ENCODE data around the gene JARID2. TPM values are rescaled to one million over a fixed set of nuclear protein-coding genes. Genes with fewer than 3 reads are reported as not detected.

JARID2 gene
- total and polyA plus RNA-seq, 2 of the 13 experiments (the other 11 are each of a cell fraction or from before 2014, with no cell fraction given): 7.5 to 10.3 TPM

DNA sequence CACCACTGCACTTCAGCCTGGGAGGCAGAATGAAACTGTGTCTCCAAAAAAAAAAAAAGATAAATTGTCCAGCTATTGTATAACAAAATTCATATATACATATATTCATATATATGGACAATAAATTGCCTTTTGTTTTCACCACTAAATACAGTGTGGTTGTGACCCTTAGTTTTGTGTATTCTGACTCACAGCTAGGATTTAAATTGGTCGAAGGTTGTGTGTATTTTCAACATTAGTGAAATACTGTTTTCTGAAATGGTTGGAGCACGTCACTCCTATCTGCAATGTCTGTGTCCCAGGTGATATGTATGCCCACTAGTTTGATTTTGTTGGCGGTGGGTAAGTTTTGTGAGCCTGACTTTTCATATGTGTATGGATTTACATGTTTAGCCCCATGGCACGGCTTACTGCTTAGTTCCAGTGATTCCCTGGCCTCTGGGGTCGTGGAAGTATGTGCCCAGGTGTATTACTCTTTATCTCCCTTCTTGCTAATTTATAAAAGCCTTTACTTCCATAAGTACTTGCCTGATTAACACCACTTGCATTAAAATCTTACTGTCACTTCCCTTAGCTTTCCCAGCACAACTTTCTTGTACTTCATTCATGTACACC is 33.3 kb downstream of the JARID2 start (continued):
- TF ChIP-seq, protein P1, sequence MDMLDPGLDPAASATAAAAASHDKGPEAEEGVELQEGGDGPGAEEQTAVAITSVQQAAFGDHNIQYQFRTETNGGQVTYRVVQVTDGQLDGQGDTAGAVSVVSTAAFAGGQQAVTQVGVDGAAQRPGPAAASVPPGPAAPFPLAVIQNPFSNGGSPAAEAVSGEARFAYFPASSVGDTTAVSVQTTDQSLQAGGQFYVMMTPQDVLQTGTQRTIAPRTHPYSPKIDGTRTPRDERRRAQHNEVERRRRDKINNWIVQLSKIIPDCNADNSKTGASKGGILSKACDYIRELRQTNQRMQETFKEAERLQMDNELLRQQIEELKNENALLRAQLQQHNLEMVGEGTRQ (IDR thresholded peaks at IDR 0.05; ENCODE audit: low read depth, low read length): no peak
- TF ChIP-seq, protein P1 (CRISPR knock-in tag; IDR thresholded peaks at IDR 0.05; ENCODE audit: borderline replicate concordance): no peak
- TF ChIP-seq RFXAP (CRISPR knock-in tag; IDR thresholded peaks at IDR 0.05; ENCODE audit: borderline replicate concordance) (0 out of 2 replicates have a peak, but pooled peaks have one; percentile 15), HNF4G (IDR thresholded peaks at IDR 0.05; ENCODE audit: borderline replicate concordance, low read depth, low read length) (peak; percentile 78; the same call in 1 of the 2 replicates), HNF4G (CRISPR knock-in tag; IDR thresholded peaks at IDR 0.05; ENCODE audit: borderline replicate concordance, low read depth) (no peak), CREB1 (IDR thresholded peaks at IDR 0.05) (peak; percentile 70), CREB1 (CRISPR knock-in tag; IDR thresholded peaks at IDR 0.05) (no peak; the same call in none of the 2 replicates), TARDBP (CRISPR knock-in tag; IDR thresholded peaks at IDR 0.05) (no peak), ZNF343 (CRISPR knock-in tag; IDR thresholded peaks at IDR 0.05) (no peak), NR2F1 (CRISPR knock-in tag; IDR thresholded peaks at IDR 0.05) (peak in 1 of 2 experiments; percentile 54; a peak in 1 of 4 replicates), KLF13 (CRISPR knock-in tag; IDR thresholded peaks at IDR 0.05) (no peak), FOSL2 (CRISPR knock-in tag; IDR thresholded peaks at IDR 0.05) (peak; percentile 86), ELF1 (CRISPR knock-in tag; IDR thresholded peaks at IDR 0.05) (no peak), RBAK (CRISPR knock-in tag; IDR thresholded peaks at IDR 0.05) (no peak), RXRA (CRISPR knock-in tag; IDR thresholded peaks at IDR 0.05) (no peak), NONO (IDR thresholded peaks at IDR 0.05) (no peak), NONO (CRISPR knock-in tag; conservative IDR thresholded peaks at IDR 0.05) (no peak), BHLHE40 (IDR thresholded peaks at IDR 0.05; ENCODE audit: low read length) (no peak), HCFC1 (IDR thresholded peaks at IDR 0.05; ENCODE audit: low read depth, low read length) (no peak), NFKBIZ (CRISPR knock-in tag; IDR thresholded peaks at IDR 0.05) (no peak), PLRG1 (conservative IDR thresholded peaks at IDR 0.05) (no peak), SRY (CRISPR knock-in tag; IDR thresholded peaks at IDR 0.05) (no peak), SOX13 (IDR thresholded peaks at IDR 0.05) (no peak), SOX13 (CRISPR knock-in tag; conservative IDR thresholded peaks at IDR 0.05 in 1 of 2, IDR thresholded peaks at IDR 0.05 in 1 of 2) (peak in 1 of 2 experiments; percentile 78; a peak in 2 of 4 replicates), DR1 (CRISPR knock-in tag; IDR thresholded peaks at IDR 0.05) (no peak)
- TF ChIP-seq, protein P2, sequence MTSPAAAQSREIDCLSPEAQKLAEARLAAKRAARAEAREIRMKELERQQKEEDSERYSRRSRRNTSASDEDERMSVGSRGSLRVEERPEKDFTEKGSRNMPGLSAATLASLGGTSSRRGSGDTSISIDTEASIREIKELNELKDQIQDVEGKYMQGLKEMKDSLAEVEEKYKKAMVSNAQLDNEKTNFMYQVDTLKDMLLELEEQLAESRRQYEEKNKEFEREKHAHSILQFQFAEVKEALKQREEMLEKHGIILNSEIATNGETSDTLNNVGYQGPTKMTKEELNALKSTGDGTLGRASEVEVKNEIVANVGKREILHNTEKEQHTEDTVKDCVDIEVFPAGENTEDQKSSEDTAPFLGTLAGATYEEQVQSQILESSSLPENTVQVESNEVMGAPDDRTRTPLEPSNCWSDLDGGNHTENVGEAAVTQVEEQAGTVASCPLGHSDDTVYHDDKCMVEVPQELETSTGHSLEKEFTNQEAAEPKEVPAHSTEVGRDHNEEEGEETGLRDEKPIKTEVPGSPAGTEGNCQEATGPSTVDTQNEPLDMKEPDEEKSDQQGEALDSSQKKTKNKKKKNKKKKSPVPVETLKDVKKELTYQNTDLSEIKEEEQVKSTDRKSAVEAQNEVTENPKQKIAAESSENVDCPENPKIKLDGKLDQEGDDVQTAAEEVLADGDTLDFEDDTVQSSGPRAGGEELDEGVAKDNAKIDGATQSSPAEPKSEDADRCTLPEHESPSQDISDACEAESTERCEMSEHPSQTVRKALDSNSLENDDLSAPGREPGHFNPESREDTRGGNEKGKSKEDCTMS (CRISPR knock-in tag; conservative IDR thresholded peaks at IDR 0.05): no peak
- TF ChIP-seq, protein P3, sequence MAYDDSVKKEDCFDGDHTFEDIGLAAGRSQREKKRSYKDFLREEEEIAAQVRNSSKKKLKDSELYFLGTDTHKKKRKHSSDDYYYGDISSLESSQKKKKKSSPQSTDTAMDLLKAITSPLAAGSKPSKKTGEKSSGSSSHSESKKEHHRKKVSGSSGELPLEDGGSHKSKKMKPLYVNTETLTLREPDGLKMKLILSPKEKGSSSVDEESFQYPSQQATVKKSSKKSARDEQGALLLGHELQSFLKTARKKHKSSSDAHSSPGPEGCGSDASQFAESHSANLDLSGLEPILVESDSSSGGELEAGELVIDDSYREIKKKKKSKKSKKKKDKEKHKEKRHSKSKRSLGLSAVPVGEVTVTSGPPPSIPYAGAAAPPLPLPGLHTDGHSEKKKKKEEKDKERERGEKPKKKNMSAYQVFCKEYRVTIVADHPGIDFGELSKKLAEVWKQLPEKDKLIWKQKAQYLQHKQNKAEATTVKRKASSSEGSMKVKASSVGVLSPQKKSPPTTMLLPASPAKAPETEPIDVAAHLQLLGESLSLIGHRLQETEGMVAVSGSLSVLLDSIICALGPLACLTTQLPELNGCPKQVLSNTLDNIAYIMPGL (CRISPR knock-in tag; IDR thresholded peaks at IDR 0.05; ENCODE audit: borderline replicate concordance in 1 of 2, low read depth in 1 of 2): no peak

Data from HepG2 (cell line).